H9 (cell line): ENCODE measurements around the gene CLIC3. TPM values are rescaled to one million over a fixed set of nuclear protein-coding genes. Genes with fewer than 3 reads are reported as not detected.

Source experiments
- DNase-seq: peaks from one replicate; pipeline ENCODE4 v3.0.0-alpha.2; 2017
- H2AFZ ChIP-seq: one replicate; pipeline ENCODE4 v1.6.1; 2013; ENCODE audit warnings: mild to moderate bottlenecking, low read length, control low read depth, moderate library complexity
- H2AK5ac ChIP-seq: 2 replicates; pipeline ENCODE4 v1.6.1; 2013; ENCODE audit warnings: low read length, control low read depth, mixed read lengths; ENCODE audit not compliant: insufficient read length
- H2BK120ac ChIP-seq: one replicate; pipeline ENCODE4 v1.6.1; 2013; ENCODE audit warnings: low read depth, mild to moderate bottlenecking, low read length, control low read depth, inconsistent platforms; ENCODE audit not compliant: poor library complexity, severe bottlenecking
- H2BK12ac ChIP-seq: 2 replicates; pipeline ENCODE4 v1.6.1; 2013; ENCODE audit warnings: low read length, control low read depth, mixed read lengths, low read depth; ENCODE audit not compliant: insufficient read length
- H2BK15ac ChIP-seq: 2 replicates; pipeline ENCODE4 v1.6.1; 2013; ENCODE audit warnings: low read depth, low read length, control low read depth
- H2BK20ac ChIP-seq: one replicate; pipeline ENCODE4 v1.6.1; 2013; ENCODE audit warnings: low read depth, mild to moderate bottlenecking, low read length, control low read depth, inconsistent platforms; ENCODE audit not compliant: poor library complexity, severe bottlenecking
- H2BK5ac ChIP-seq: 2 replicates; pipeline ENCODE4 v1.6.1; 2013; ENCODE audit warnings: low read length, control low read depth, mixed read lengths; ENCODE audit not compliant: insufficient read length
- H3K14ac ChIP-seq: 2 replicates; pipeline ENCODE4 v1.6.1; 2013; ENCODE audit warnings: low read length, control low read depth; ENCODE audit not compliant: insufficient read depth
- H3K18ac ChIP-seq: 2 replicates; pipeline ENCODE4 v1.6.1; 2013; ENCODE audit warnings: low read depth, mild to moderate bottlenecking, mixed read lengths, low read length, control low read depth; ENCODE audit not compliant: insufficient read length
- H3K23ac ChIP-seq: 2 replicates; pipeline ENCODE4 v1.6.1; 2013; ENCODE audit warnings: low read length, control low read depth, mixed read lengths, low read depth; ENCODE audit not compliant: insufficient read length
- H3K23me2 ChIP-seq: 2 replicates; pipeline ENCODE4 v1.6.1; 2013; ENCODE audit warnings: low read depth, mild to moderate bottlenecking, mixed read lengths, low read length, control low read depth; ENCODE audit not compliant: insufficient read length, poor library complexity, severe bottlenecking
- H3K27ac ChIP-seq: 2 replicates; pipeline ENCODE4 v1.5.1; 2013; ENCODE audit warnings: low read length, control low read depth, mixed read lengths, low read depth; ENCODE audit not compliant: insufficient read length
- H3K27me3 ChIP-seq: 2 replicates; pipeline ENCODE4 v1.6.1; 2013; ENCODE audit warnings: low read length, control low read depth, inconsistent platforms; ENCODE audit not compliant: insufficient read depth
- H3K4ac ChIP-seq: 2 replicates; pipeline ENCODE4 v1.6.1; 2013; ENCODE audit warnings: low read depth, mild to moderate bottlenecking, control low read depth, inconsistent platforms, low read length, moderate library complexity
- H3K4me1 ChIP-seq: 2 replicates; pipeline ENCODE4 v1.6.1; 2013; ENCODE audit warnings: low read length, control low read depth, inconsistent platforms; ENCODE audit not compliant: insufficient read depth
- H3K4me2 ChIP-seq: 2 replicates; pipeline ENCODE4 v1.6.1; 2013; ENCODE audit warnings: low read length, control low read depth, mixed read lengths; ENCODE audit not compliant: insufficient read length, insufficient read depth
- H3K56ac ChIP-seq: 2 replicates; pipeline ENCODE4 v1.6.1; 2013; ENCODE audit warnings: low read depth, mild to moderate bottlenecking, mixed read lengths, low read length, control low read depth; ENCODE audit not compliant: insufficient read length
- H3K79me1 ChIP-seq: 2 replicates; pipeline ENCODE4 v1.6.1; 2013; ENCODE audit warnings: low read depth, mild to moderate bottlenecking, moderate library complexity, low read length, control low read depth, inconsistent platforms; ENCODE audit not compliant: insufficient read depth, poor library complexity, severe bottlenecking
- H3K79me2 ChIP-seq: 2 replicates; pipeline ENCODE4 v1.6.1; 2013; ENCODE audit warnings: low read length, control low read depth, inconsistent platforms; ENCODE audit not compliant: insufficient read depth
- H3K9ac ChIP-seq: 2 replicates; pipeline ENCODE4 v1.6.1; 2013; ENCODE audit warnings: low read length, control low read depth, mixed read lengths; ENCODE audit not compliant: insufficient read length; ENCODE audit errors: extremely low read depth
- H3K9me3 ChIP-seq: one replicate; pipeline ENCODE4 v1.6.1; 2013; ENCODE audit warnings: low read depth, low read length, inconsistent platforms; ENCODE audit not compliant: control insufficient read depth
- H3T11ph ChIP-seq: one replicate; pipeline ENCODE4 v1.6.1; 2013; ENCODE audit warnings: mild to moderate bottlenecking, low read length, control low read depth, inconsistent platforms
- H4K20me1 ChIP-seq: one replicate; pipeline ENCODE4 v1.6.1; 2013; ENCODE audit not compliant: control insufficient read depth, insufficient read length, insufficient read depth
- H4K5ac ChIP-seq: 2 replicates; pipeline ENCODE4 v1.6.1; 2013; ENCODE audit warnings: low read depth, mild to moderate bottlenecking, mixed read lengths, low read length, control low read depth; ENCODE audit not compliant: insufficient read length
- H4K8ac ChIP-seq: replicated peaks from 2 replicates; pipeline ENCODE4 v1.6.1; 2013; ENCODE audit warnings: low read length, control low read depth, mixed read lengths, low read depth; ENCODE audit not compliant: insufficient read length
- H4K91ac ChIP-seq: 2 replicates; pipeline ENCODE4 v1.6.1; 2013; ENCODE audit warnings: low read depth, mild to moderate bottlenecking, moderate library complexity, mixed read lengths, low read length, control low read depth; ENCODE audit not compliant: insufficient read length
- H3K27ac Mint-ChIP-seq, 3 experiments: 2 replicates in 2 of 3; 3 replicates in 1 of 3; pipeline ENCODE4 v1.8.0; 2020 to 2021; ENCODE audit warnings: mixed read lengths in 3 of 3, mild to moderate bottlenecking in 1 of 3, moderate library complexity in 1 of 3
- H3K27me3 Mint-ChIP-seq: 2 replicates; pipeline ENCODE4 v1.8.0; 2021; ENCODE audit warnings: low read depth, mild to moderate bottlenecking, moderate library complexity, mixed read lengths
- H3K36me3 Mint-ChIP-seq, 3 experiments: 2 replicates in 2 of 3; 3 replicates in 1 of 3; pipeline ENCODE4 v1.8.0; 2020 to 2021; ENCODE audit warnings: low read depth in 3 of 3, mixed read lengths in 3 of 3; ENCODE audit not compliant: insufficient read depth in 1 of 3
- H3K4me1 Mint-ChIP-seq, 2 experiments: 2 replicates each; pipeline ENCODE4 v1.8.0; 2020; ENCODE audit warnings: mixed read lengths in 2 of 2
- H3K4me3 Mint-ChIP-seq, 2 experiments: 2 replicates in 1 of 2; 3 replicates in 1 of 2; pipeline ENCODE4 v1.8.0; 2020 to 2021; ENCODE audit warnings: mild to moderate bottlenecking in 2 of 2, mixed read lengths in 2 of 2, moderate library complexity in 1 of 2
- H3K9me3 Mint-ChIP-seq, 2 experiments: 2 replicates in 1 of 2; 3 replicates in 1 of 2; pipeline ENCODE4 v1.8.0; 2020; ENCODE audit warnings: mild to moderate bottlenecking in 2 of 2, mixed read lengths in 2 of 2, moderate library complexity in 1 of 2
- WGBS: extraction: QIAGEN DNeasy Blood & Tissue Kit; methylation state at CpG from one replicate; pipeline ENCODE4 v1.1.7; 2013; ENCODE audit warnings: missing lambda C conversion rate, low lambda C conversion rate, mixed read lengths; ENCODE audit not compliant: insufficient read length; ENCODE audit errors: extremely low coverage; 5-methylcytosine and 5-hydroxymethylcytosine counted together
- total RNA-seq: library from RNA; stranded (reverse); gene quantifications from 2 replicates; pipeline ENCODE4 v1.2.1, GENCODE V29; 2021
- TF ChIP-seq, protein P1 (sequence below): fragments of 200-600 bp; sonication (generic); conservative IDR thresholded peaks from 3 replicates; pipeline ENCODE4 v1.8.0; 2021; ENCODE audit warnings: antibody characterized with exemption, mild to moderate bottlenecking

The CLIC3 gene
- total RNA-seq, 1 experiment from 2014 or later: 0.31 TPM

DNA sequence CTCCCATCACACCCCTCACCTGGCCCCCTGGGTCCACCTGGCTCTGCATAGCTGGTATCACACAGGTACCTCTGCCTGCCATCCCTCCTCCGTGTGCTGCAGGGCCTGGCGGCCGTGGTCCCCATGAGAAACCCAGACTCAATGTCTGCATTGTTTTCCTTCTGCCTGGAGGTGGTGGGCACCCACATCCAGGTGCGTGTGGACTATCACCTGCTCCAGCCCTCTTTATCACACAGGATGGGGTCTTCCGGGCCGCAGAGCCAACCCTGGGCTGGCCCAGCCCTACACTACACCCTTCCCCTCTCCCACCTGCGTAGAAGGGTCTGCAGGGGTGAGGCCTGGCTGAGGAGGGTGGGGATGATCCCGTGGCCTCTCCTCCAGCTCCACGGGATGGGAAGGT, 42.5 kb upstream of the CLIC3 start:
- no peaks in the 10 kb centered on the region for H3K27me3 ChIP-seq
- H3K36me3 Mint-ChIP-seq: peaks cover 0 to 14% (median 5%) of the 10 kb centered on the region in 3 experiments; a peak in 5 of 7 replicates
- no peaks in the 10 kb centered on the region for H4K20me1 ChIP-seq
- H3K56ac ChIP-seq: no peak overlapping the region
- no peak overlapping the region for H2AK5ac ChIP-seq
- H3K4me1 ChIP-seq: no peaks in the 10 kb centered on the region
- H3K9ac ChIP-seq: no peak overlapping the region
- no peak overlapping the region for H2BK120ac ChIP-seq
- H3K4me1 Mint-ChIP-seq: no peaks in the 10 kb centered on the region; a peak in 1 of 4 replicates
- no peaks in the 10 kb centered on the region for H3K9me3 Mint-ChIP-seq
- H2AFZ ChIP-seq: no peak overlapping the region
- no peak overlapping the region for H2BK15ac ChIP-seq
- no CpG with 5 or more reads among the region's 9 CpGs for WGBS
- no peak for DNase-seq
- no peaks in the 10 kb centered on the region for H3K79me1 ChIP-seq
- H3K9me3 ChIP-seq: no peaks in the 10 kb centered on the region
- no peak overlapping the region for H3K27ac Mint-ChIP-seq
- H3K23ac ChIP-seq: no peak overlapping the region
- peaks cover 7% of the 10 kb centered on the region for H3K27me3 Mint-ChIP-seq
- H3T11ph ChIP-seq: no peak overlapping the region
- no peaks in the 10 kb centered on the region for H3K23me2 ChIP-seq
- H2BK12ac ChIP-seq: no peak overlapping the region
- H2BK20ac ChIP-seq: no peak overlapping the region
- no peak overlapping the region for H2BK5ac ChIP-seq
- no peak overlapping the region for H3K27ac ChIP-seq
- TF ChIP-seq, protein P1, sequence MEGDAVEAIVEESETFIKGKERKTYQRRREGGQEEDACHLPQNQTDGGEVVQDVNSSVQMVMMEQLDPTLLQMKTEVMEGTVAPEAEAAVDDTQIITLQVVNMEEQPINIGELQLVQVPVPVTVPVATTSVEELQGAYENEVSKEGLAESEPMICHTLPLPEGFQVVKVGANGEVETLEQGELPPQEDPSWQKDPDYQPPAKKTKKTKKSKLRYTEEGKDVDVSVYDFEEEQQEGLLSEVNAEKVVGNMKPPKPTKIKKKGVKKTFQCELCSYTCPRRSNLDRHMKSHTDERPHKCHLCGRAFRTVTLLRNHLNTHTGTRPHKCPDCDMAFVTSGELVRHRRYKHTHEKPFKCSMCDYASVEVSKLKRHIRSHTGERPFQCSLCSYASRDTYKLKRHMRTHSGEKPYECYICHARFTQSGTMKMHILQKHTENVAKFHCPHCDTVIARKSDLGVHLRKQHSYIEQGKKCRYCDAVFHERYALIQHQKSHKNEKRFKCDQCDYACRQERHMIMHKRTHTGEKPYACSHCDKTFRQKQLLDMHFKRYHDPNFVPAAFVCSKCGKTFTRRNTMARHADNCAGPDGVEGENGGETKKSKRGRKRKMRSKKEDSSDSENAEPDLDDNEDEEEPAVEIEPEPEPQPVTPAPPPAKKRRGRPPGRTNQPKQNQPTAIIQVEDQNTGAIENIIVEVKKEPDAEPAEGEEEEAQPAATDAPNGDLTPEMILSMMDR: no peak
- H4K8ac ChIP-seq: no peak overlapping the region
- H3K4me2 ChIP-seq: no peak overlapping the region
- no peaks in the 10 kb centered on the region; the same call in 1 of the 2 replicates for H3K79me2 ChIP-seq
- no peak overlapping the region for H3K14ac ChIP-seq
- no peak overlapping the region for H4K5ac ChIP-seq
- H3K18ac ChIP-seq: no peak overlapping the region
- H3K4ac ChIP-seq: no peak overlapping the region
- H4K91ac ChIP-seq: no peak overlapping the region
- H3K4me3 Mint-ChIP-seq: no peak overlapping the region
